ENCODE results near the gene NF1. TPM values are rescaled to one million over a fixed set of nuclear protein-coding genes. Genes with fewer than 3 reads are reported as not detected.
"Not testable (repeated sequence)": the region's sequence is repeated elsewhere in the genome, so short reads cannot be mapped to it uniquely, and the experiment has no call there.

Gene NF1
- total RNA-seq, 1 donor from 2014 or later, result 37.1 TPM

DNA sequence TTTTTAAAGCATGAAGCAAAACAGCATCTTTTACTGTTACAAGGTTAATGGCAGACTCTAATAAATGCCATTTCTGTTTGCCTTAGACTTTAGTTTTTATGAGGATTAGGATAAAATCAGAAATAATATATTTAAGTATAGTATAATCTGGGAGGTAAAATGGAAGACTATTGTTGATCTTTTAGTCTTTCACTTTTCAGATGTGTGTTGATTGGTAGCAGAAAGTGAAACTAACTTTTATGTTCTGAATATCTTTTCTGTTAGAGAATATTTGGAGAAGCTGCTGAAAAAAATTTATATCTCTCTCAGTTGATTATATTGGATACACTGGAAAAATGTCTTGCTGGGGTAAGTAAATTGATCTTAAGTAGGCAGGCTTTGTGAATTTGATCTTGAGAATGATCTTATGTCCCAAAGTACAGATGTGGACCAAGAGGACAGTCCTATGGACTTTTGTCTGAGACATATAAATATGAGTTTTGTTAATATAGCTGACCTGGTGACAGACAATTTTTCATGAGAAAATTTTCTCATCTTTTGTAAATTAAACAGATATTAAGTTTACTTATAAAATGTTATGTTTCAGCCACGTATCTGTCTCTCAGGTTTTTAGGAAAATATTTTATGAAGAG is 64.1 kb downstream of the NF1 start:
- intact Hi-C loops (cut with DNase I), result no loop called here
- ATAC-seq, result no peak
- no peak for DNase-seq (ENCODE audit: missing footprints)

DNA sequence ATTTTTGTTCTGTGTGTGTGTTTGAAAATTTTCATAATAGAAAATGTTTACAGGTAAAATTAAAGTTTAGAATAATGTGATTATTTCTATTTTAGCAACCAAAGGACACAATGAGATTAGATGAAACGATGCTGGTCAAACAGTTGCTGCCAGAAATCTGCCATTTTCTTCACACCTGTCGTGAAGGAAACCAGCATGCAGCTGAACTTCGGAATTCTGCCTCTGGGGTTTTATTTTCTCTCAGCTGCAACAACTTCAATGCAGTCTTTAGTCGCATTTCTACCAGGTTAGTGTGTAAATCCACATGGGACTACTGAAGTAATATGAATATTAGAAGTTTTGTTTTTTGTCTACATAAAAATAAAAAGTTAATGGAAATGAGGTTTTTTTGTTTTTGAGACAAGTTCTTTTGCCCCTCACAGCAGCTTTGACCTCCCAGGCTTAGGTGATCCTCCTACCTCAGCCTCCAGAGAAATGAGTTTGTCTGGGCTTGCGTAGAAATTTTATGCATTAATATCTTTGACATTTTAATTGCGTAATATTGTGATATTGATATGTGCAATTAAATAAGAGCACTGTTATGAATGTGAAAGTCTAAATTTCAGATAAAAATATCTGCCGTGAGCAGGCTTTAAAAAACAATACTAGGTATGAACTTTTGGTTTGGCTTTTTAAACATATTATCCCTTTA is 68.5 kb downstream of the NF1 start:
- intact Hi-C loops (cut with DNase I), result no loop called here
- DNase-seq (ENCODE audit: missing footprints) (no peak), ATAC-seq (no peak)

DNA sequence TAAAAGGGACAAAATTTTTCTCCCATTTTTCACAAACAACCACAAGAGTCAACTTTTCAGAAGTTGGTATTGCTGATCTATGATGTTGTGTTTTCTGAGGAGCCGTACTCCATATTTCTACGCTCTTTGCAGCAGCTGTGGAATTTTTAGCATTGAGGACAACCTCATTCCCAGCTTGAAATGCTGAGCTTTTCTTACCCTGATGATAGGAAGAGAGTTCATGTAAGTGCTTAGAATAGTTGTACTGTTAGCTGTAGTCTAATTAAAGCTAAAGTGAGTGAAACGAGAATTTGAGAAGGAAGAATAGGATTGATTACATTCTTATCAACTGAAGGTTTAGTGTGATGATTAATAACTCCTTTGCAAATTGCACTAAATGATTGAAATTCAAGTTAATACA is 72.3 kb downstream of the NF1 start:
- peak; percentile 70 for ATAC-seq
- intact Hi-C loops (cut with DNase I), result loop anchor here (5.0 kb wide), 1 partner anchor 35 kb away; no protein-coding TSS in a partner anchor
- DNase-seq (ENCODE audit: missing footprints), result no peak

DNA sequence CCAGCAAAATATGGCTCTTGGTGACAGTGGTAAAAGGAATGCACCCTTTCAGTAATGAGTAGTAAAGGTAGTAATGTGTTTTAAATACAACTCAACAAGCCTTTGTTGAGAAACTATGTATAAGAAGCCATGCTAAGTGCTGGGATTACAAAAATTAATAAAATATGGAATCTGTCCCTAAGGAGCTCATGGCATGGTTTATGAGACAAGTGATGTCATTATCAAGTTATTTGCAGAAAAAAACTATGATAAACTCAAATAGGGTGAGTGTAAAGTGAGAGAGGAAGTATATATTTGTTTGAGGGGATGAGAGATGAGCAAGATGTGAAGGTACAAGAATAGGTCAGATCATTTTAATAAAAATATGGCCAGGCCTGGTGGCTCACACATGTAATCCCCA is 76.9 kb downstream of the NF1 start:
- intact Hi-C loops (cut with DNase I), result no loop called here
- DNase-seq (ENCODE audit: missing footprints) (no peak), ATAC-seq (no peak)

DNA sequence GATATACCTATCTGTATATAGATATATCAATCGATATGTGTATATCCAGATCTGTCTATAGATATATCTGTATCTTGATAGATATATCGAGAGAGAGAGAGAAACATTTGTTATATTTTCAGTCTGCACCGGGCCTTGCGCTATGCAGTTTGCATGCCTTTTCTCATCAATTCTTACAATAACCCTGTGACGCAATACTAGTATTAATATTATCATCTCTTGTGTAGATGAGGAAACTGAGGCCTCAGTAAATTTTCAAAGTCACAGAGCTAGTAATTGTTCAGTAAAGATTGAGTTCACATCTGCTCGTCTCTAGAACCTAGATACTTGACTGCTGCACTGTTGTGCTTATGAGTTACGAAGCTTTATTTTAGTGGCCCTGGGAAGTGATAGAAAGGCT is 77.6 kb downstream of the NF1 start:
- ATAC-seq (no peak), DNase-seq (ENCODE audit: missing footprints) (no peak)
- intact Hi-C loops (cut with DNase I), result no loop called here

DNA sequence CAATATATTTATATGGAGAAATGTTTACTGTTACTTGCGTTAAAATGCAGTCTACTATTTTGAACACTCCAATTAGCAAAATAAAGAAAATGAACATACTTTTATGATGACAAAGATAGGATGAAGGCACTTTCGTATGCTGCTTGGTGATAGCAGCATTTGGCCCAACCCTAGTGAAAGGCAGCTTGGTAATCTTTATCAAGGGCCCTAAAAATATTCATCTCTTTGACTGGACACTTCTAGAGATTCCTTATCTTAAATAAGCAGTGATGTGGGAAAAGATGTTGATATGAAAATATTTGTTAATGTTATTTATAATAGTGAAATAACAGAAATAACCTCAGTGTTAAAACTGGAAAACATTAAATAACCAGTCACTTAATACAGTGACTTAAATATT is 79.4 kb downstream of the NF1 start:
- DNase-seq (ENCODE audit: missing footprints), result no peak
- intact Hi-C loops (cut with DNase I), result no loop called here
- ATAC-seq, result no peak

DNA sequence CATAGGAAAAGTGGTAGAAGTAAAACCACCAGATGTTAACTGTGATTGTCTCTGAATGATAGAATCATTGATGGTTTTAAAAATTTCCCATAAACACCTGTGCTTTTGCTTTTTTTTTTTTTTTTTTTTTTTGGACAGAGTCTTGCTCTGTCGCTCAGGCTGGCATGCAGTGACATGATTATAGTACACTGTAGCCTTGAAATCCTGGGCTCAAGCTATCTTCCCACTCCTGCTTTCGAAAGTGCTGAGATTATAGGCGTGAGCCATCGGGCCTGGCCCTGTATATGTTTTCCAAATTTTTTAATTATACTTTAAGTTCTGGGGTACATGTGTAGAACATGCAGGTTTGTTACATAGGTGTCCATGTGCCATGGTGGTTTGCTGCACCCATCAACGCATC is 80.5 kb downstream of the NF1 start:
- DNase-seq (ENCODE audit: missing footprints), result no peak
- no peak for ATAC-seq
- intact Hi-C loops (cut with DNase I), result no loop called here

DNA sequence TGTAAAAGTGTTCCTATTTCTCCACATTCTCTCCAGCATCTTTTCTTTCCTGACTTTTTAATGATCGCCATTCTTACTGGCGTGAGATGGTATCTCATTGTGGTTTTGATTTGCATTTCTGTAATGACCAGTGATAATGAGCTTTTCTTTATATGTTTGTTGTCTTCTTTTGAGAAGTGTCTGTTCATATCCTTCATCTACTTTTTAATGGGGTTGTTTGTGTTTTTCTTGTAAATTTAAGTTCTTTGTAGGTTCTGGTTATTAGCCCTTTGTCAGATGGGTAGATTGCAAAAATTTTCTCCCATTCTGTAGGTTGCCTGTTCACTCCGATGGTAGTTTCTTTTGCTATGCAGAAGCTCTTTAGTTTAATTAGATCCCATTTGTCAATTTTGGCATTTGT is 81.4 kb downstream of the NF1 start:
- intact Hi-C loops (cut with DNase I); DNase-seq (ENCODE audit: missing footprints); ATAC-seq: not testable (repeated sequence)

DNA sequence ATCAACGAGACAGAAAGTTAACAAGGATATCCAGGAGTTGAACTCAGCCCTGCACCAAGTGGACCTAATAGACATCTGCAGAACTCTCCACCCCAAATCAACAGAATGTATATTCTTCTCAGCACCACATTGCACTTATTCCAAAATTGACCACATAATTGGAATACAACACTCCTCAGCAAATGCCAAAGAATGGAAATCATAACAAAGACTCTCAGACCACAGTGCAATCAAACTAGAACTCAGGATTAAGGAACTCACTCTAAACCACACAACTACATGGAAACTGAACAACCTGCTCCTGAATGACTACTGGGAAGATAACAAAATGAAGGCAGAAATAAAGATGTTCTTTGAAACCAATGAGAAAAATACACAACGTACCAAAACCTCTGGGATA is 84.2 kb downstream of the NF1 start:
- intact Hi-C loops (cut with DNase I); ATAC-seq; DNase-seq (ENCODE audit: missing footprints): not testable (repeated sequence)

DNA sequence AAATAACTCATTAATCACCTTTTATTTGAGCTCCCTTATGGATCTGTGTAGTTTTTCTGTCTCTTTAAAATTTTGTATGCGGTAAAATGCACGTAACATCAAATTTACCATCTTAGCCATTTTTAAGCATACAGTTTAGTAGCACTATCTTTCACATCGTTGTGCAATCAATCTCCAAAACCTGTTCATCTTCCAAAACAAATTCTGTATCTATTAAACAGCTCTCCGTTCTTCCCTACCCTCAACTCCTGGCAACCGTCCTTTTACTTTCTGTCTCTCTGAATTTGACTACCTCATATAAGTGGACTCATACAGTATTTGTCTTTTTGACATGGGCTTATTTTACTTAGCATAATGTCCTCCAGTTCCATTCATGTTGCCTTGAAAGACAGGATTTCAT is 100.5 kb downstream of the NF1 start:
- no peak for DNase-seq (ENCODE audit: missing footprints)
- ATAC-seq, result no peak
- intact Hi-C loops (cut with DNase I), result no loop called here

DNA sequence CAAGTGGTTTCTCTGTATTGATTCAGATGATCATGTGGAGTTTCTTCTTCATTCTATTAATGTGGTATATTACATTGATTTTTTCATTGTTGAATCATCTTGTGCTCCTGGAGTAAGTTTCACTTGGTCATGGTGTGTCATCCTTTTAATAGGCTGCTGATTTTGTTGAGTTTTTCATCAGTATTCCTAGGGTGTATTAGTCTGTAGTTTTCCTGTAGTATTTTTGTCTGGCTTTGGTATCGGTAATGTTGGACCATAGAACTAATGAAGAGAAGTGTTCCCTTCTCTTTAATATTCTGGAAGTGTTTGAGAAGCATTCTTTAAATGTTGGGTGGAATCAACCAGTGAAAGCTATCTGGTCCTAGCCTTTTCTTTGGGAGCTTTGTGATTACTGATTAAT is 103.2 kb downstream of the NF1 start:
- ATAC-seq (no peak), DNase-seq (ENCODE audit: missing footprints) (no peak)
- intact Hi-C loops (cut with DNase I), result no loop called here

DNA sequence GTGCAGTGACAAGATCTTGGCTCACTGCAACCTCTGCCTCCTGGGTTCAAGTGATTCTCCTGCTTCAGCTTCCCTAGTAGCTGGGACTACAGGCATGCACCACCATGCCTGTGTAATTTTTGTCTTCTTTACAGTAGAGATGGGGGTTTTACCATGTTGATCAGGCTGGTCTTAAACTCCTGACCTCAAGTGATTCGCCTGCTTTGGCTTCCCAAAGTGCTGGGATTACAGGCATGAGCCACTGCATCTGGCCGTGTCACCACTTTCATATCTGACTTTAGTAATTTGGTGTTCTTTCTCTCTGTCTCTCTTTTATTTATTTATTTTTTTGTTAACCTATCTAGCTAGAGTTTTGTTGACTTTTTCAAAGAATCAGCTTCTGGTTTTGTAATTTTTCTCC is 103.9 kb downstream of the NF1 start:
- ATAC-seq; DNase-seq (ENCODE audit: missing footprints); intact Hi-C loops (cut with DNase I): not testable (repeated sequence)

DNA sequence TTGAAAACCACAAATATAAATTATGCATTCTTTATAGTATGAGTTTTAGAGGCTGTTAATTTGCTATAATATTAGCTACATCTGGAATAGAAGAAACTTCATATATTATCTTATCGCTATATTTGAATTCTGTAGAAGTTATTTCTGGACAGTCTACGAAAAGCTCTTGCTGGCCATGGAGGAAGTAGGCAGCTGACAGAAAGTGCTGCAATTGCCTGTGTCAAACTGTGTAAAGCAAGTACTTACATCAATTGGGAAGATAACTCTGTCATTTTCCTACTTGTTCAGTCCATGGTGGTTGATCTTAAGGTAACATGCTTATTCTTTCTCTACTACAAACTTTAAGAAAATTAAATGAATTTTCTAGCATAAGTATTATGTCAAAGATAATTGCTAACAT is 105.5 kb downstream of the NF1 start:
- intact Hi-C loops (cut with DNase I), result loop anchor here (10.0 kb wide), 1 partner anchor 105 kb away; the partner anchor contains the start of gene NF1
- DNase-seq (ENCODE audit: missing footprints) (no peak), ATAC-seq (no peak)

DNA sequence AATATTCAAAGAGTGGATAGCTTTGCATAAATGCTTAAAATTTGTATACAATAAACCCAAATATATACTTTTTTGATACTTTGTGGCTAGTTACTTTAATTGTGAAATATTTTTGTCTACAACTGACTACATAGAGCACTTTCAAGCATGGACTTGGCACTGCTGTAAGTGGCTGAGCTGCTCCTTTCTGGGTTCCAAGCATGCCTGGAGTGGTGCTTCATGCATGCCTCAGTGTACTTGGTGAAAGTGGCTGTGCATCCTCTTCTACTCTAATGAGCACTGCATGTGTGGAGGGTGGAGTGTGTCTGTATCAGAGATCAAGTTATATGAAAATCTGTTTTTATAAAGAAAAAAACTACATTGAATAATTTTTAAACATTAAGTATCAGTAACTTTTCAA is 108.2 kb downstream of the NF1 start:
- ATAC-seq, result no peak
- intact Hi-C loops (cut with DNase I), result loop anchor here (10.0 kb wide), 1 partner anchor 108 kb away; the partner anchor contains the start of gene NF1
- DNase-seq (ENCODE audit: missing footprints), result no peak

DNA sequence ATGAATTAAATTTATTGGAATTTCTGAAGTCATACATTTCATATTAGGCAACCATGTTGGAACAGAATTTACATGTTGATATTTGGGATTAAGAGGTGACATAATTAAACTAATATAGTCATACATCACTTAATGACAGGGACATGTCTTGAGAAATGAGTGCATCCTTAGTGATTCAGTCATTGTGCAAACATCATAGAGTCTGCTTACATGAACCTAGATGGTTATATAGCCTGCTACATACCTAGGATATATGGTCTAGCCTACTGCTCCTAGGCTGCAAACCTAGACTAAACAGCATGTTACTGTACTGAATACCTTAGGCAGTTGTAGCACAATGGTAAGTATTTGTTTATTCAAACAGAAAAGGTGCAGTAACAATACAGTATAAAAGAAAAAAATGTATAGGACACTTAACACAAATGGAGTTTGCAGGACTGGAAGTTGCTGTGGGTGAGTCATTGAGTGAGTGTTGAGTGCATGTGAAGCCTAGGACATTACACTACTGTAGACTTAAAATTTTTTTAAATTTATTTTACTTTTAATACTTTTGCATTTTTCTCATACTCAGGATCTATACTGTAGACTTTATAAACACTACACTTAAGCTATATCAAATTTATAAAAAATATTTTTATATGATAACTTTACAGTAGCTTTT is 116.7 kb downstream of the NF1 start:
- ATAC-seq (no peak), DNase-seq (ENCODE audit: missing footprints) (no peak)
- intact Hi-C loops (cut with DNase I), result no loop called here

DNA sequence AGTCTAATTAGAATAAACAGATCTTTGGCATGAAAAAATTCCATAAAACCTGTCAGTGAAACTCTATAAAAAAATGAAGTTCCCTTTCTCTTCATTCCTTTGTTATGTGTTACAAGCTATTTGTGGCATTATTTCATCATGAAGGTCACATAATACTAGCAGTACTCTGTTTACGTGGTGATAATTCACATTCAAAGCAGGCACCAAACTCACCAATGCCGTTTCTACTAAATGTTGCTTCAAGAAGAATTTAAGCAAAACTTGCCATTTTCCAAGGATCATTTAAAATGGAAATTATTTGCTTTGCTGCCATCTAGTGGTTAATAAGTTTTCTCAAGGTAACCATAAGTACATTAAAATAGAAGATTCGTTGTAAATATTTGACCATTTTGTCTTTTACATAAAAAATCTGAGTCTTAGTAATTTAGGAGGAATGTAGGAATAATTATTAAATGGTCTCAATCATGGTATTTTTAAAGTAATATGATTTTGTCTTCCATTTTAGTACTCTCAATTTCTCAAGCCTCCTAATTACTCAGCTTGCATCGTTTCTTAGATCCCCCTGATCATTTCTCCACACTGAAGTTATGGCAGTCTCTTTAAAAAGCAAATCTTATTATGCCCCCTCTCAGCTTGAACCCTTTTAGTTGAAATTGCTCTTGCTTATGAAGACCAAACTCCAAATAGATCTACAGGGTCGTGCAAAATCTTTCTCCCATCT is 121.4 kb downstream of the NF1 start:
- DNase-seq (ENCODE audit: missing footprints) (no peak), ATAC-seq (no peak)
- intact Hi-C loops (cut with DNase I), result loop anchor here (2.0 kb wide), 1 partner anchor 203 kb away; no protein-coding TSS in a partner anchor

DNA sequence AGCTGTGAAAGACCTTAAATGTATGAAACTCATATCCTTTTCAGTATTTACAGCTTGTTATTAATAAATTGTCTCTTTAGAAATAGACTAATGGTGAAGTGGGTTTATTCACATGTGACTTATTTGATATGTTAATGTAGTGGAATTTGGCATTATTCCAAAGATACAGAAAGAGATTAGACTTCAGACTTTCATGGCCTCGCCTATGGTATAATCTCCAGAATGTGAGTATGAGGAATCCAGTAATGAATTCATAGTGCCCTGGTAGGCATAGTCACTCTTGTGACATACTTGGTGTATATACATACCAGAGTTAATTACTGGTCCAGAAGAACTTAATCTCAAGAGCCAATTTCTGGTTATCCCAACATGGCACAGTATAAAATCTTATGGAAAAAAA is 129.6 kb downstream of the NF1 start:
- intact Hi-C loops (cut with DNase I), result no loop called here
- ATAC-seq (no peak), DNase-seq (ENCODE audit: missing footprints) (no peak)

DNA sequence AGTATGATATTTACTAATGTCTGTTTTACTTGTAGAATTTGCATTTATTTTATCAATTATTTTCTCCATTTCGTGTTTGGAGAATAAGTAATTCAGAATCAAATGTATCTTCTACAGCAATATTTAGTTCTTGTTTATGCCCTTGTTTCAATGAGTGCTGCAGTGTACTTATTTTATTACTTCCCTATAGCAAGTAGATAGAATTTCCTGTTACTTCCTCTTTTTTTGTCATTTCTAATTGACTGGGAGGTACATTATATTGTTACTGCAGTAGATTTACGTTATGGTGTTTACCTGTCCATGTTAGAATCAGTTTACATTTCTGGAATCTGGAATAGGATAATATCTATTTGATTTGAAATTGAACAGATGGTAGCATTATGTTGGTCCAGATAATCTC is 131.1 kb downstream of the NF1 start:
- ATAC-seq (no peak), DNase-seq (ENCODE audit: missing footprints) (no peak)
- intact Hi-C loops (cut with DNase I), result no loop called here

DNA sequence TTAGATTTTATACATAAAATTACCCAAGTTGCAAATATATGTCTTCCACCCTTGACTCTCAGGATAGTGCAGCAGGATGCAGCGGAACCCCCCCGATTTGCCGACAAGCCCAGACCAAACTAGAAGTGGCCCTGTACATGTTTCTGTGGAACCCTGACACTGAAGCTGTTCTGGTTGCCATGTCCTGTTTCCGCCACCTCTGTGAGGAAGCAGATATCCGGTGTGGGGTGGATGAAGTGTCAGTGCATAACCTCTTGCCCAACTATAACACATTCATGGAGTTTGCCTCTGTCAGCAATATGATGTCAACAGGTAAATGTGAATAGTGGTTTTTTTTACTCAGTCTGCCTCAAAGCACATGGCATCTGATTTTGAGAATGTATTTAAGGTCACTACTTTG is 131.6 kb downstream of the NF1 start:
- intact Hi-C loops (cut with DNase I), result no loop called here
- DNase-seq (ENCODE audit: missing footprints) (no peak), ATAC-seq (no peak)

Data from Right ventricle myocardium inferior (tissue), 1 donor.